ENCODE results near the gene MEIOB.

DNA sequence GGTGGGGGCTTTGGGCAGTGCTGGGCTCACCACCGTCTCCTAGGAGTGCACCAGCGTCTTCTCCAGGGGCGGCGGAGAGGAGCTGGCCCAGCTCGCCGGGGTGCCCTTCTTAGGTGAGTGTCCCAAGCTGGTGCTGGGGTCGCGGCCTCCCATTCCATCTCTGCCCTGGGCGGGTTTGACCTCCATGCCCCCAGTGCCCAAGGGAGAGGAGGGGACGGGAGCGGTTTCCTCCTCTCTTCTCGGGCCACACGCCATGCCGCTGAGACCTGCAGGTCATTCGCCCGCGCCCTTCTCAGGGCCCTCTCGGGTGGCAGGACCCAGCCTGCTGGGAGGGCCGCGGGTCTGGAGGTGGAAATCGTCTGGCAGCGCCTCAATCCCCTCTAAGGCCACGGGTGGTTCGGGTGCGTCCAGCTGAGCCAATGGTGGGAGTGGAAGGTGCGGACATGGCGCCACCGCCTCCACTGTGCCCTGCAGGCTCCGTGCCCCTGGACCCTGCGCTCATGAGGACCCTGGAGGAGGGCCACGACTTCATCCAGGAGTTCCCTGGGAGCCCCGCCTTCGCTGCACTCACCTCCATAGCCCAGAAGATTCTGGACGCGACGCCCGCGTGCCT, 83.8 kb downstream of the MEIOB start:
- TF ChIP-seq EZH2 (IDR thresholded peaks at IDR 0.05; ENCODE audit: borderline replicate concordance, low read depth, low read length, poor library complexity, severe bottlenecking): no peak
- TF ChIP-seq, protein P1, sequence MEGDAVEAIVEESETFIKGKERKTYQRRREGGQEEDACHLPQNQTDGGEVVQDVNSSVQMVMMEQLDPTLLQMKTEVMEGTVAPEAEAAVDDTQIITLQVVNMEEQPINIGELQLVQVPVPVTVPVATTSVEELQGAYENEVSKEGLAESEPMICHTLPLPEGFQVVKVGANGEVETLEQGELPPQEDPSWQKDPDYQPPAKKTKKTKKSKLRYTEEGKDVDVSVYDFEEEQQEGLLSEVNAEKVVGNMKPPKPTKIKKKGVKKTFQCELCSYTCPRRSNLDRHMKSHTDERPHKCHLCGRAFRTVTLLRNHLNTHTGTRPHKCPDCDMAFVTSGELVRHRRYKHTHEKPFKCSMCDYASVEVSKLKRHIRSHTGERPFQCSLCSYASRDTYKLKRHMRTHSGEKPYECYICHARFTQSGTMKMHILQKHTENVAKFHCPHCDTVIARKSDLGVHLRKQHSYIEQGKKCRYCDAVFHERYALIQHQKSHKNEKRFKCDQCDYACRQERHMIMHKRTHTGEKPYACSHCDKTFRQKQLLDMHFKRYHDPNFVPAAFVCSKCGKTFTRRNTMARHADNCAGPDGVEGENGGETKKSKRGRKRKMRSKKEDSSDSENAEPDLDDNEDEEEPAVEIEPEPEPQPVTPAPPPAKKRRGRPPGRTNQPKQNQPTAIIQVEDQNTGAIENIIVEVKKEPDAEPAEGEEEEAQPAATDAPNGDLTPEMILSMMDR (conservative IDR thresholded peaks at IDR 0.05; ENCODE audit: low read depth, low read length): no peak
